ENCODE measurements around the gene ICA1L.

Gene ICA1L

DNA sequence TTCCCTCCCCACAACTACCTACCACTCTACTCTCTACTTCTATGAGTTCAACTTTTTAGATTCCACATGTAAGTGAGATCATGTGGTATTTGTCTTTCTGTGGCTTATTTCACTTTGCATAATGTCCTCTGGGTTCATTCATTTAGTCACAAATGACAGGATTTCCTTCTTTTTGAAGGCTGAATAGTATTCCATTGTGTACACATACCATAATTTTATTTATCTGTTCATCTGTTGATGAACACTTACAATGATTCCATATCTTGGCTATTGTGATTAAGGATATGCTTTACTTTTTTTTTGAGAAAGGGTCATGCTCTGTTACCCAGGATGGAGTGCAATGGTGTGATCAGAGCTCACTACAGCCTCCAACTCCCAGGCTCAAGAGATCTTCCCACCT lies 73.6 kb downstream of the ICA1L start:
- TF ChIP-seq CTCF (IDR thresholded peaks at IDR 0.05; ENCODE audit: low read depth, low read length): no peak
- H3K4me3 ChIP-seq (ENCODE audit: low read depth, low read length): no peak overlapping the region

DNA sequence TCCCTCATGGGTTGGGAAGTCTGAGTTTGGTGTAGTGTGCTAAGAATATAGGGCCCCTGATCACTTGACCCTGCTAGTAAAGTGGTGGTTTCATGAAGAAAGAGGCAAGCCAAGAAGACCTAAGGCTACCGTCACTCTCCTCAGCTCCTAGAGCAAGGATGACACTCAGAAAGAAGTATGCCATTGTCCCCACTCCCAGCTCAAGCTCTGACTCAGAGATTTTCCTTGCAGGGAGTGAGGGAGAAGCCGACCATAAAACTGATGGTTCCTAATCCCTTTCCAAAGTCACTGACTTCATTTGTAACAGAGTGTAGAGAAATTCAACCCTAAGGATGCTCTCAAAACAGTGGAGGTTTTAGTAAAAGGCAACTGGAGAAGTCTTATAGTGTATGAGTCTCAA lies 80.9 kb downstream of the ICA1L start:
- no peak for TF ChIP-seq CTCF (IDR thresholded peaks at IDR 0.05; ENCODE audit: low read depth, low read length)

DNA sequence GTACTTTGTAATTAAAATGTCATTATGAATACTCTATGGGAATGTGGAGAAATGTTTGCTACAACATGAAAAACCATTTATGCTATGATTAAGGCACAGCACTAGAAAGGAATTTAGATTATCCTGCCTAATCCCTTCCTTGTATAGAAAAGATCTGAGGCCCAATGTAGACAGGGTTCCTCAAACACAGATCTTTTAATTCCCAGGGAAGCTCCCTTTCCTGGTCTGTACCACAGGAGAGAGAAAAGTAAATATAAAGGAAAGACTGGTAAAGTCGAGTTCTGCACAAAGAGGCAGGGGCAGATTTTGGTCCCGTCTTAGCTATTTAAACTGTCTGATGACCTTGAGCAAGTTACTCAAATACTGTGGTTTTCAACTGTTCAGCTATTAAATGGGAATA lies 84.7 kb downstream of the ICA1L start:
- H3K4me3 ChIP-seq (ENCODE audit: low read depth, low read length): no peak overlapping the region
- TF ChIP-seq CTCF (IDR thresholded peaks at IDR 0.05; ENCODE audit: low read depth, low read length): no peak

More for the DNA sequence above, 80.9 kb downstream of the ICA1L start:
- H3K4me3 ChIP-seq (ENCODE audit: low read depth, low read length): no peak overlapping the region

- TF ChIP-seq CTCF (IDR thresholded peaks at IDR 0.05; ENCODE audit: low read depth, low read length): no peak
- no peak overlapping the region for H3K4me3 ChIP-seq (ENCODE audit: low read depth, low read length)
These were observed 88.5 kb downstream of the ICA1L start for GRCh38 chr2:202782940-202783558.

DNA sequence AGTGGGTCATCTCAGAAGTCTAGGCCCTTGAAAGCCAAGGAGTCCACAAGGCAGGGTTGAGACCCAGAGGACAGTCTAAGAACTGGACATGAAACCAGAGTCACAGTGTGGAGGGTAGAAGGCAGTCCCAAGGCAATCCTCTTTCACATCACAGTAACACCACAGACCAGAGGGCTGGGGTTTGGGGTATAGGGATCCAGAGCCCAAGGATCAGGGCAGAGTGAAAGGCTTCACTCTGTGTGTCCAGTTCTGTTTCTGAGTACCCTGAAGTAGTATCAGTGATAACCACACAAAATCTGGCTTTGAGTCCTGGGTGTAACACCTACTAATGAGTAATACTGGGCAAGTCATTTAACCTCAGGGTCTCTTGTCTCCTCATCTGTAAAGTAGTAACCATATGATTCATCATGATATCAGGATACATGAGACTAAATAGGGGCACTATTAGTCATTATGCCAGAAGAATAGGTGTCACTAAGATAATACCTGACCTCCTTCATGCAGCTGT lies 91.0 kb downstream of the ICA1L start:
- no peak overlapping the region for H3K4me3 ChIP-seq (ENCODE audit: low read depth, low read length)
- TF ChIP-seq CTCF (IDR thresholded peaks at IDR 0.05; ENCODE audit: low read depth, low read length): no peak

DNA sequence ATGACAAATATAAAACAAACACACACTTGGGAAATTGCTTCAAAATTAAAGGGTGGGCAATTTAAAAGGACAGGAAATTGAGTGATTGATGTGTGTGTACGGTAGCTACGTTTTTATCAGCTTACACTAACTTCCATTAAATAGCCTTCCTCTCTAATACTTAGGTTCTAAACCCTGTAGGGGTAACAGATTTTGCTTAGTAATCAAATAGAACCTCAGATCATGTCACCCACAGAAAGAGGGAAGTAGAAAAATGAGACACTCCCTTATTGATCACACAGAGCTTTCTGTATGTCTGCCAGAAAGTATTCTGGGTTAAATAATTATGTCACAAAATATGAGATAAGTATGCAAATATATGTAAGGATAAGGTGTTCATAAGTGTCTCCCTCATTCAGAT lies 93.3 kb downstream of the ICA1L start:
- TF ChIP-seq CTCF (IDR thresholded peaks at IDR 0.05; ENCODE audit: low read depth, low read length): no peak
- H3K4me3 ChIP-seq (ENCODE audit: low read depth, low read length): no peak overlapping the region

DNA sequence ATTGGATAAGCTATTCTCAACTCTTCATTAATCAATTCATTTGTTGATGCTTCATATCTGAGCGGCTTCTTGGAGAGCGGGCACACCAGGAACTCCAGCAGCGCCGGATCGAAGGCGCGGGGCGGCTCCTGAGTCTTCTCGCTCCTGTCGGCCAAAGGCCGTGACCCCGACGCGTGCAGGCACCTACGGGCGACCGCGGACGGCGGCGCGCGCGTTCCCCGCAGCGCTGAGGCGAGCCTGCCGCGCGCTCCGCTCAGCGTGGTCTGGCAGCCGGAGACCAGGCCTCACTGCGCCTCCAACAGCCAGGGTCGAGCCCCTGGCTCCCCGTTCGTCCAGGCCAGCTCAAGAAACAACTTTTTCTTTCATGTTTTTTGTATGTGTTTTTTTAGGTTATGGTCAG lies 97.5 kb downstream of the ICA1L start:
- no peak overlapping the region for H3K4me3 ChIP-seq (ENCODE audit: low read depth, low read length)
- TF ChIP-seq CTCF (IDR thresholded peaks at IDR 0.05; ENCODE audit: low read depth, low read length): no peak
